GM12875 (cell line): ENCODE measurements around the gene BCL11B.

Experiments used
- H3K4me3 ChIP-seq: one replicate; pipeline ENCODE4 v1.5.1; 2011; ENCODE audit warnings: low read depth, low read length, control low read depth
- CTCF ChIP-seq: IDR thresholded peaks from 2 replicates; pipeline ENCODE4 v1.5.1; 2011; ENCODE audit warnings: low read depth, mild to moderate bottlenecking, control low read depth, inconsistent platforms, low read length, moderate library complexity, borderline replicate concordance; ENCODE audit not compliant: insufficient read depth

BCL11B gene

GRCh38 chr14:99317231-99318090 lies 45.5 kb upstream of the BCL11B start:
- TF ChIP-seq CTCF: no peak
- no peak overlapping the region for H3K4me3 ChIP-seq

DNA sequence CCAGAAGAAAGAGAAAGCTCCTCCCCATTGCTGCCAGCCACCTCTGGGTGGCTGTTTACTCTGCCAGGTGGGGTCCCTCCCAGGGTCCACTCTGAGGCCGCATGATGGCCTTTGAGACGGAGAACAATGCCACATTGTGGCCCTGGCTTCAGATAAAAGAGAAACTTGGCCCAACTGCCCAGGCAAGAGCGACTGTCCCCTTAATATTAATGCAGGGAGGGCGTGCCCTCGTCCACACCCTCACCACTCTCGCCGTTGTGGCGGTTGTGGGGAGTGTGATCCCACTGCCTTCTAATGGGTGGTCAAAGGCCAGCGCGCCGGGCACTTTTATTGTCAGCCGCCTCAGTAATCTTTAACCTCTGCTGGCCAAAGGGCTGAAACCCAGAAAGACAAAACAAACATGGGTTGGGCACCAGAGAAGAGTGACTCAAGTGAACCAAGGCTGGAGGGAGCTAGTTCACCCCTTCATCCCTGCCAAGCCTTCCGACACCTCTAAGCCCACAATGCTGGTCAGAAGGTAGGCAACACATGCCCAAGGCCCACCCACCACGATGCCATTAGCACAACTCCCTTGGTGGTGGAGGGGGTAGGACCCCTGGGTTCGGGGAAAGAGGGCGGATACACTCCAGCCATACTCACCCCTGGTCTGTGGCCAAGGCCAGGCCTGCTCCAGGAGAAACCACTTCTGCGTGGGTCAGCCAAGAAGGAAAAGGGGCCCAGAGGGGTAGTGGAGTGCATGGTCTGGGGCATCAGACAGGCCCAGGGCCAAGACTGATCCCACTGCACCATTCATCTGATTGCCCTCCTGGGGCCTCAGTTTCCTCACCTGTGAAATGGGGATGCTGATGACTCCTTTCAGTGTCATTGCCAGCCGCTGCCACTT lies 44.5 kb upstream of the BCL11B start:
- no peak overlapping the region for H3K4me3 ChIP-seq

GRCh38 chr14:99315197-99315596 lies 43.2 kb upstream of the BCL11B start:
- H3K4me3 ChIP-seq: no peak overlapping the region
- TF ChIP-seq CTCF: no peak

More for the DNA sequence above, 44.5 kb upstream of the BCL11B start:
- no peak for TF ChIP-seq CTCF

- no peak overlapping the region for H3K4me3 ChIP-seq
- no peak for TF ChIP-seq CTCF
These were observed 42.6 kb upstream of the BCL11B start for GRCh38 chr14:99314623-99315022.

GRCh38 chr14:99313234-99313633 lies 41.2 kb upstream of the BCL11B start:
- no peak overlapping the region for H3K4me3 ChIP-seq
- no peak for TF ChIP-seq CTCF

DNA sequence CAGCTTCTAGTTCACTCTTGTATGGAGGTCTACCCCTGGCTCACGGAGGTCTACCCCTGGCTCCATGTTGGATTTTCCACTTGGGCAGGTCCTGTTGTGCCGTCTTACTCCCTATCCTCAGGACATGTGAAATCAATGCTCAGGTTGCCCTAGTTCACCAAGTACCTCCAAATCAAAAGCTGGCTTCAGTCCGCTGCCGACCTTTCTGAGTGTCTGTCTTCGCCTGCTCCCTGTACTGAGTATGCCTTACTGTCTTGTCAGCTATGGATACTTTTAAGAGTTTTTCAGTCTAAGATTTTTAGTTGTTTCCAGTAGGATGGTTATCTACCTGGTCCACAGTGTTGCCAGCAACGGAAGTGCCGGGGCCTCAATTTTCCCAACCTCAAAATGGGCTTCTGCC lies 40.1 kb upstream of the BCL11B start:
- no peak overlapping the region for H3K4me3 ChIP-seq
- no peak for TF ChIP-seq CTCF
